ENCODE data around the gene CRYGN. TPM values are rescaled to one million over a fixed set of nuclear protein-coding genes. Genes with fewer than 3 reads are reported as not detected.
A peak's percentile ranks its signal among the peaks of the same experiment; 100 is the strongest.

The CRYGN gene
- total and polyA plus RNA-seq, 9 of the 15 experiments (the other 6 are each of a cell fraction or from before 2014, with no cell fraction given) = not detected

DNA sequence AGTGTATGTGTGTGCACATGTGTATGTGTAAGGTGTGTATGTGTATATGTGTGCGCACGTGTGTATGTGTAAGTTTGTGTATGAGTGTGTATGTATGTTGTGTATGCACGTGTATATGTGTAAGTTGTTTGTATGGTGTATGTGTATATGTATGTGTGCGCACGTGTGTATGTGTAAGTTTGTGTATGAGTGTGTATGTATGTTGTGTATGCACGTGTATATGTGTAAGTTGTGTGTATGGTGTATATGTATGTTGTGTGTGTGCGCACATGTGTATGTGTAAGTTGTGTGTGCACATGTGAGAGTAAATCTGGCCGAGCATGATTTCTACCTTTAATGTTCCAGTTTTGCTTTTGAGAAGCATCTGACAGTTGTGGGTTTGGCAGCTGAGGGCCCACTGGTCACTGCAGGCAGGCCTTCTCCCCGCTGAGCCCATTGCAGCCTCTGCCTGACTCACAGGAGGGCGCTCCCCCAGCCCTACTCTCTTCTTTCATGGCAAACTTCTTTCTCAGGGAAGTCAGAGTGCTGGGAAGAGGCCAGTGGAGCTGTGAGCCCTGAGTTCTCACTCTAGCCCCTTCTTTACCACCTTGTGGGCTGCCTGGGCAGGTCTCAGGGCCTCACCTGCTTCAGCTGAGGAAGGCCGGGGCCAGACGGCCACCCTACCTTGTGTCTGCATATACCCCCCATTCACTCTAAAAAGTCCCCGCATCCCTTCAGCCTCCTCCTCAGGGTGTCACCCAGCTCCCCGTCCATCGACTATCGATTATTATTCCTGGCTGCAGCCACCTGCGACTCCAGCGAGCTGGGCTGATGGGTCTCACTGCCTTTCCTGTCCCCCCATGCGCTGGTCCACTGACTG is 41.3 kb downstream of the CRYGN start (continued):
- TF ChIP-seq, protein P1, sequence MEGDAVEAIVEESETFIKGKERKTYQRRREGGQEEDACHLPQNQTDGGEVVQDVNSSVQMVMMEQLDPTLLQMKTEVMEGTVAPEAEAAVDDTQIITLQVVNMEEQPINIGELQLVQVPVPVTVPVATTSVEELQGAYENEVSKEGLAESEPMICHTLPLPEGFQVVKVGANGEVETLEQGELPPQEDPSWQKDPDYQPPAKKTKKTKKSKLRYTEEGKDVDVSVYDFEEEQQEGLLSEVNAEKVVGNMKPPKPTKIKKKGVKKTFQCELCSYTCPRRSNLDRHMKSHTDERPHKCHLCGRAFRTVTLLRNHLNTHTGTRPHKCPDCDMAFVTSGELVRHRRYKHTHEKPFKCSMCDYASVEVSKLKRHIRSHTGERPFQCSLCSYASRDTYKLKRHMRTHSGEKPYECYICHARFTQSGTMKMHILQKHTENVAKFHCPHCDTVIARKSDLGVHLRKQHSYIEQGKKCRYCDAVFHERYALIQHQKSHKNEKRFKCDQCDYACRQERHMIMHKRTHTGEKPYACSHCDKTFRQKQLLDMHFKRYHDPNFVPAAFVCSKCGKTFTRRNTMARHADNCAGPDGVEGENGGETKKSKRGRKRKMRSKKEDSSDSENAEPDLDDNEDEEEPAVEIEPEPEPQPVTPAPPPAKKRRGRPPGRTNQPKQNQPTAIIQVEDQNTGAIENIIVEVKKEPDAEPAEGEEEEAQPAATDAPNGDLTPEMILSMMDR (IDR thresholded peaks at IDR 0.05 in 2 of 3, conservative IDR thresholded peaks at IDR 0.05 in 1 of 3; ENCODE audit: insufficient read depth in 2 of 3, low read depth in 1 of 3, low read length in 3 of 3) = 0 out of 6 replicates have a peak, but pooled peaks of 1 of the 3 experiments have one; percentile 32
- TF ChIP-seq ADNP (tag; IDR thresholded peaks at IDR 0.05) (peak; percentile 77), MYBL2 (IDR thresholded peaks at IDR 0.05; ENCODE audit: low read depth) (no peak), MYBL2 (CRISPR knock-in tag; IDR thresholded peaks at IDR 0.05; ENCODE audit: borderline replicate concordance) (no peak), ZNF583 (CRISPR knock-in tag; IDR thresholded peaks at IDR 0.05) (no peak), ZNF785 (CRISPR knock-in tag; IDR thresholded peaks at IDR 0.05) (no peak), RCOR1 (IDR thresholded peaks at IDR 0.05; ENCODE audit: borderline replicate concordance in 1 of 2, low read depth in 2 of 2, low read length in 2 of 2) (no peak), TRIM28 (IDR thresholded peaks at IDR 0.05) (no peak), POLR2G (IDR thresholded peaks at IDR 0.05; ENCODE audit: low read depth, low read length) (no peak), SPI1 (IDR thresholded peaks at IDR 0.05; ENCODE audit: borderline replicate concordance, low read depth, low read length) (no peak), SMARCA5 (IDR thresholded peaks at IDR 0.05) (0 out of 2 replicates have a peak, but pooled peaks have one; percentile 0), KDM1A (IDR thresholded peaks at IDR 0.05) (no peak), HMG20A (CRISPR knock-in tag; conservative IDR thresholded peaks at IDR 0.05) (no peak), ZFP36 (IDR thresholded peaks at IDR 0.05; ENCODE audit: low read depth, low read length, partially characterized antibody) (peak; percentile 93), CC2D1A (IDR thresholded peaks at IDR 0.05) (no peak), ZNF707 (CRISPR knock-in tag; conservative IDR thresholded peaks at IDR 0.05) (no peak), NCOA6 (IDR thresholded peaks at IDR 0.05) (no peak), HDAC1 (IDR thresholded peaks at IDR 0.05) (no peak), TGIF2 (CRISPR knock-in tag; IDR thresholded peaks at IDR 0.05) (no peak), NFE2L1 (tag; IDR thresholded peaks at IDR 0.05; ENCODE audit: borderline replicate concordance, low read depth) (no peak)
- TF ChIP-seq, protein P2, sequence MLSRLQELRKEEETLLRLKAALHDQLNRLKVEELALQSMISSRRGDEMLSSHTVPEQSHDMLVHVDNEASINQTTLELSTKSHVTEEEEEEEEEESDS (CRISPR knock-in tag; IDR thresholded peaks at IDR 0.05) = no peak
- TF ChIP-seq, protein P3, sequence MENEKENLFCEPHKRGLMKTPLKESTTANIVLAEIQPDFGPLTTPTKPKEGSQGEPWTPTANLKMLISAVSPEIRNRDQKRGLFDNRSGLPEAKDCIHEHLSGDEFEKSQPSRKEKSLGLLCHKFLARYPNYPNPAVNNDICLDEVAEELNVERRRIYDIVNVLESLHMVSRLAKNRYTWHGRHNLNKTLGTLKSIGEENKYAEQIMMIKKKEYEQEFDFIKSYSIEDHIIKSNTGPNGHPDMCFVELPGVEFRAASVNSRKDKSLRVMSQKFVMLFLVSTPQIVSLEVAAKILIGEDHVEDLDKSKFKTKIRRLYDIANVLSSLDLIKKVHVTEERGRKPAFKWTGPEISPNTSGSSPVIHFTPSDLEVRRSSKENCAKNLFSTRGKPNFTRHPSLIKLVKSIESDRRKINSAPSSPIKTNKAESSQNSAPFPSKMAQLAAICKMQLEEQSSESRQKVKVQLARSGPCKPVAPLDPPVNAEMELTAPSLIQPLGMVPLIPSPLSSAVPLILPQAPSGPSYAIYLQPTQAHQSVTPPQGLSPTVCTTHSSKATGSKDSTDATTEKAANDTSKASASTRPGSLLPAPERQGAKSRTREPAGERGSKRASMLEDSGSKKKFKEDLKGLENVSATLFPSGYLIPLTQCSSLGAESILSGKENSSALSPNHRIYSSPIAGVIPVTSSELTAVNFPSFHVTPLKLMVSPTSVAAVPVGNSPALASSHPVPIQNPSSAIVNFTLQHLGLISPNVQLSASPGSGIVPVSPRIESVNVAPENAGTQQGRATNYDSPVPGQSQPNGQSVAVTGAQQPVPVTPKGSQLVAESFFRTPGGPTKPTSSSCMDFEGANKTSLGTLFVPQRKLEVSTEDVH (IDR thresholded peaks at IDR 0.05; ENCODE audit: low read depth, partially characterized antibody) = no peak
- TF ChIP-seq, protein P4, sequence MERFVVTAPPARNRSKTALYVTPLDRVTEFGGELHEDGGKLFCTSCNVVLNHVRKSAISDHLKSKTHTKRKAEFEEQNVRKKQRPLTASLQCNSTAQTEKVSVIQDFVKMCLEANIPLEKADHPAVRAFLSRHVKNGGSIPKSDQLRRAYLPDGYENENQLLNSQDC (CRISPR knock-in tag; IDR thresholded peaks at IDR 0.05) = no peak
- TF ChIP-seq, protein P5, sequence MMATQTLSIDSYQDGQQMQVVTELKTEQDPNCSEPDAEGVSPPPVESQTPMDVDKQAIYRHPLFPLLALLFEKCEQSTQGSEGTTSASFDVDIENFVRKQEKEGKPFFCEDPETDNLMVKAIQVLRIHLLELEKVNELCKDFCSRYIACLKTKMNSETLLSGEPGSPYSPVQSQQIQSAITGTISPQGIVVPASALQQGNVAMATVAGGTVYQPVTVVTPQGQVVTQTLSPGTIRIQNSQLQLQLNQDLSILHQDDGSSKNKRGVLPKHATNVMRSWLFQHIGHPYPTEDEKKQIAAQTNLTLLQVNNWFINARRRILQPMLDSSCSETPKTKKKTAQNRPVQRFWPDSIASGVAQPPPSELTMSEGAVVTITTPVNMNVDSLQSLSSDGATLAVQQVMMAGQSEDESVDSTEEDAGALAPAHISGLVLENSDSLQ (IDR thresholded peaks at IDR 0.05) = no peak
